Right kidney (tissue), 1 donor: Measurements from ENCODE around the gene MTFR1L.

Source experiments
- DNase-seq: peaks from one replicate; pipeline ENCODE4 v3.0.0-alpha.2; 2016

Gene MTFR1L

GRCh38 chr1:25805863-25806225, 13.9 kb upstream of the MTFR1L start:
- no peak for DNase-seq

GRCh38 chr1:25806418-25806817, 13.3 kb upstream of the MTFR1L start:
- DNase-seq: no peak

GRCh38 chr1:25807480-25808390, 12.0 kb upstream of the MTFR1L start:
- no peak for DNase-seq

GRCh38 chr1:25808481-25809244, 11.1 kb upstream of the MTFR1L start:
- DNase-seq: no peak

GRCh38 chr1:25809283-25809926, 10.3 kb upstream of the MTFR1L start:
- no peak for DNase-seq

- DNase-seq: no peak
Measured at GRCh38 chr1:25809929-25810328, 9.8 kb upstream of the MTFR1L start.

- DNase-seq: peak; percentile 73
Measured at GRCh38 chr1:25810341-25811299, 9.1 kb upstream of the MTFR1L start.

GRCh38 chr1:25811384-25812082, 8.2 kb upstream of the MTFR1L start:
- no peak for DNase-seq

- no peak for DNase-seq
Measured at GRCh38 chr1:25813071-25813733, 6.6 kb upstream of the MTFR1L start.

GRCh38 chr1:25813734-25814471, 5.9 kb upstream of the MTFR1L start:
- DNase-seq: no peak

- no peak for DNase-seq
Measured at GRCh38 chr1:25814549-25815087, 5.1 kb upstream of the MTFR1L start.

- DNase-seq: no peak
Measured at GRCh38 chr1:25815208-25816111, 4.3 kb upstream of the MTFR1L start.

- DNase-seq: no peak
Measured at GRCh38 chr1:25816112-25816718, 3.5 kb upstream of the MTFR1L start.

- no peak for DNase-seq
Measured at GRCh38 chr1:25817840-25818501, 1.8 kb upstream of the MTFR1L start.

- no peak for DNase-seq
Measured at GRCh38 chr1:25818569-25818968, 1.2 kb upstream of the MTFR1L start.

- no peak for DNase-seq
Measured at GRCh38 chr1:25820247-25821111, 725 bp downstream of the MTFR1L start.

GRCh38 chr1:25821112-25821476, 1.3 kb downstream of the MTFR1L start:
- DNase-seq: no peak
